ELR (cell line): ENCODE results near the gene MMP20.

Experiments
- DNase-seq: peaks from one replicate; pipeline ENCODE4 v3.0.0-alpha.2; 2015; ENCODE audit warnings: low read depth

MMP20 gene

GRCh38 chr11:102623128-102623527 is 2.0 kb downstream of the MMP20 start:
- no peak for DNase-seq

- DNase-seq, result no peak
These were observed 2.9 kb downstream of the MMP20 start for GRCh38 chr11:102622258-102622657.

DNA sequence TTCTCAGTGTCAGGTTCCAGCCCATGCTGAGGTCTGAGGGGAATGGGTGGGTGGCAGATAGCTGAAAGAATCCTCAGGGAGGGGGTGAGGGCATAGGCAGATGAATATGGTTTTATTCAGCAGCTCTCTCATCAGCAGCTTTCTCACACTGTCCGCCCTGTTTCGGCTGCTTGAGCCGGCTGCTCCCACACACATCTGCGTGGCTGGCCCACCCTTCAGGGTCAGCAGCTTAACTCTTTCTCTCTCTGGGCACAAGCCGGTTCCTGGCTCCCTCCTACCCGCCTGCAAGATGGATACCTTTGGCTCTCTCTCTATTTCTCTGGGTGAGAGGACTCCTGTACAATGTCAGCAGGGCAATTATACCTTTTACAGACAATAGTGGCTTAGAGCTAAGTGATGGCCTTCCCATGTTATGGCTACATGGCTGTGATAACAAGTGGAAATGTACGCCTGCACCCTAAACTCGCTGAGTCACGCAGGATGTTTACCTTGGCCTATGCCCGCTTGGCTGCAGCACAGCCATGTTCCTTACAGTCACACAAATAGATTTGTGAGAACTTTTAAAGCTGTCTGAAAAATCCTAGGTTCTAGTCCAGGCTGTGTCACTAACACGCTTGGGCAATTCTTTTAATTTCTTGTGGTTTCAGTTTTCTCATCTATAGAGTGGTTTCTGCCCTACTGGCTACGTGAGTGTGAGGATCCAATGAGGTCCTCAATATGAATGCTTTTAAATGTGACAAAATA is 4.1 kb downstream of the MMP20 start:
- DNase-seq, result peak; percentile 72

GRCh38 chr11:102620179-102620578 is 5.0 kb downstream of the MMP20 start:
- no peak for DNase-seq

DNA sequence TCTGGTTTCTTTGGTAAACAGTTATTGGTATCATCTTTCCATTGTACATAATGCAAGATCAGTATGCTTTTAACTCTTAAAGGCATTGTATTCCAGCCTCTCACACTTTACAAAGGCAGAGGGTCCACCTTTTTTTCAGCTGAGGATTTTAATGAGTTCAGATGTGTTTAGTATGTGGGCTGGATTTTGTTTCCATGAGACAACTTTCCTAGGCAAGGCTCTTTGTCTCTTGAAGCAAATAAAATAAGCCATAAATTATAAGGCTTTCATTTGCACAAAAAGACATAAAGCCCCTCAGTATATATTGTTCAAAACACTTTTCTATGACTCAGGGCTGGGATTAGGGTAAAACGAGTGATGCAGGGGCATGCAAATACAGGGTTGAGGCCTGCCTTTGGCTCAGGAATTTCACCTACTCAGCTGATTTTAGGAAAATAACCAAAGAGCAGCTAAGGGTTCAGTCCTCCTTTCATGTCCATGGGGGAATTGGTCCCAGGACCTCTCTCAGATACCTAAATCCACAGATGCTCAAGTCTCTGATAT is 7.6 kb downstream of the MMP20 start:
- DNase-seq, result no peak

DNA sequence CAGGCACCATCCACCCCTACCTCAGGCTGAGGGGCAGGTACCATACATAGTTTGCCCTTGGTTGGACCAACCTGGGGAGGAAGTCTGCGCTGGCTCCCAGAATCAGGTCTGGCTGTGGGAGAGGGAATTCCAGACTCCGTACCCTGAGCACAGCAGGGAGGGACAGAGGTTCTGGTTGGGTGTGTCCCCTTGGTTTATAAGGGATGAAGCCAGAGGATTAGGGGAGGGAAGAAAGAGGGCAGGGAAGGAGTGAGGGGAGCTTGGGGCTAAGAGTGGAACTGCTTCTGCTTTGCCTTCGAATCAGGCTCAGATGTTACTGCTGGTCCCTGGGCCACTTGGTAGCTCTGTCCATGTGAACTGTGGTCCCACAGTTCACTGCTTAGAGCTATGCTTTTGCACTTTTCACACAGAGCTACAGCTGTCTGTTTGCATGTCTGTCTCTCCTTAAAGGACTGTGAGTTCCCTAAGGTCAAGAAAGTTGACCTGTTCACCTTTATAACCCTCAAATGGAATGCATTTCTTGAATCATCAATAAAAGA is 9.2 kb downstream of the MMP20 start:
- DNase-seq, result no peak

GRCh38 chr11:102615077-102615893 is 9.8 kb downstream of the MMP20 start:
- peak; percentile 35 for DNase-seq

GRCh38 chr11:102614485-102614884 is 10.6 kb downstream of the MMP20 start:
- DNase-seq, result peak; percentile 29

DNA sequence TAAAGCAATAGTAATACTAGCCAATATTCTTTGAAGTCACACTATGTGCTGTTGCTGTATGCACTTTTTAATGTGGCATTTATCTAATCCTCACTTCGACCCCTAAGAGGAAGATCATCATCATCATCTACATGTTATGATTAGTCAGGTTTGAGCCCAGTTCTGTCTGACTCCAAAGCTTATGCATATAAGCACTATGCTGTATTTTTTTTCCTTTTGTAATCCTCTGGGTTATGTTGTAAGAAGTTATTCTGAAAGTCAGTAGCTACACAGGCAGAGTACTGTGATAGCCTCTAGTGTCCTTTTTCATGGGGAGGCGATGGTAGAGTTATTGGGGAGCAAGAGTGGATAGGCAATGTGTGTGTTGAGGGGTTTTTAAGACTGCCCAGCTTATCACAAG is 11.1 kb downstream of the MMP20 start:
- no peak for DNase-seq

DNA sequence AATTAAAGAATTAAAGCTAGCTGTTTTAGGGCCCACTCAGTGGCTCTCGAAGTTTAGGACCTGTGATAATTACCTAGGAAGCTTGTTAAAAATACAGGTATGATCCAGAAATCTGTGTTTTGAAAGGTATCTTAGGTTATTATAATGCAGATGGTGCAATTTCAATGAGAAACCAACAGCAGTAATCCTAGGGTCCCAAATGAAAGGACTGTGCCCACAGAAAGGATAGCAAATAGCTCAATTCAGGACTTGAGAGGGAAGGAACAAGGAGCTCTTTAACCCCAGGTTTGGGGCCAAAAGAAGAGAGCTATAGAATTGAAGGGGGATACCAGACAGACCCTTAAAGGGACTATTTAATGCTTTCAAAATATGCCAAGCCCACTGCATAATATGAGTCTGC is 11.7 kb downstream of the MMP20 start:
- DNase-seq, result no peak

GRCh38 chr11:102611291-102611690 is 13.8 kb downstream of the MMP20 start:
- DNase-seq, result no peak

DNA sequence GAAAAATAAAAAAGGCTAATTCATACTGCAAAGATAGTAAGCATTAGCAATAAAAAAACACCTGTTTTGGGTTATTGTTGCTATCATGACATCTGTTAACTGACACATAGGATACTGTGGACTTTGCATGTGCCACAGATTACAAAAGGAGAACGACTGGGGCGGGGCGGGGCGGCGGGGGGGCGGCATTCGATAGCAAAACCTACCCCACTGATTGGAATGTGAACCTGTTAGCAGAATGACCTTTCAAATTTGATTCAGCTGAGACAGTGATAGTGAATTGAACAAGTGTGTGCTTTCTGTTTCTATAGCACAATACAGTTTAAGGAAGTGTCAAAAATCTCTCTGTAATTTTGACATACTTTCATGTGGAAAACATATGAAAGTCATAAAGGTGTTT is 14.9 kb downstream of the MMP20 start:
- DNase-seq, result no peak

- DNase-seq, result peak; percentile 26
These were observed 16.4 kb downstream of the MMP20 start for GRCh38 chr11:102608699-102609098.

DNA sequence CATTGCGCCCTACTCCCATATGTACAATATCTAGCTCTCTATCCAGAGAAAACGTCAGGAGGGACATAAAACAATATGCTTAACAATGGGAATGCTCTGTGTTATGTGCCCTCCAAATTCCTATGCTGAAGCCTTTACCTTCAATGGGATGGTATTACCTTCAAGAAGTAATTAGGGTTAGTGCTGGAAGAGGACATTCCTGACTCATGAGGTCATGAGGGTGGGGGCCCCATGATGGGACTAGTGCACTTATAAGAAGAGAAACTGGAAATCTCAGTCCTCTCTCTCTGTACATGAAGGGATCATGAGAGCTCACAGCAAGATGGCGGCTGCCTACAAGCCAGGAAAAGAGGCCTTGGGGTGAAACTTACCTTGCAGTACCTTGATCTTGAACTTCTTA is 20.3 kb downstream of the MMP20 start:
- DNase-seq, result peak; percentile 20

- no peak for DNase-seq
These were observed 21.1 kb downstream of the MMP20 start for GRCh38 chr11:102604011-102604410.

DNA sequence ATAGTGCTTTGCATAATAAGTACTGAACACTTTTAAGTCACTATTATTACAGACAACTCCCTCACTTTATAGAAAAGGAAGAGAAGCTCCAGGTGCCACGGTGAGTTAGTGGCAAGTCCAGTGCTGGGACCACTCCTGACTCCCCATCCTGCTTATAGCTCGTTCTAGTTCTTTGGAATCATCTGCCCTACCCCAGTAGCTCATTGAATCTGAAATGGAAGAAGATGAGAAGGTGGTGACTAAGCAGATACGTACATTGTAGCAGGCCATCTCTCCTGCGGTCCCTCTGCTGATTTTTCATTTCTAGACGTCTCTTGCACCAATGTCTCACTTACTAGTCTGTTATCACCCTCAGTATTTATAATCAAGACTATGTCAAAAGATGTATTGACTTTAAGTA is 21.6 kb downstream of the MMP20 start:
- DNase-seq, result peak; percentile 30

- peak; percentile 81 for DNase-seq
These were observed 22.0 kb downstream of the MMP20 start for GRCh38 chr11:102603091-102603490.

DNA sequence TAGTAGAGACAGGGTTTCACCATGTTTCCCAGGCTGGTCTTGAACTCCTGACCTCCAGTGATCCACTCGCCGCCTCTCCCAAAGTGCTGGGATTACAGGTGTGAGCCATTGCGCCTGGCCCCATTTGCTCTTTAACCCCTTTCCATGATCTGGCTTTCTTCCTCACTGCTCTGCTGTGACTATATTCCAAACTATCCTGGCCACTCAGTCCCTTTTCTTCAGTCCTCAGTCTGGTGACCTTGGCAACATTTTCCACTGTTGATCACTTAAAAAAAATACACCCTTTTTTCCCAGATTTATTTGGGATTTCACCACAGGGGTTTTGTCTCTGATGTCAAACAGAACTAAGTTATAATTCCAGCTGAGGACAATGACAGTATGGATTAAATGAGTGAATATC is 24.5 kb downstream of the MMP20 start:
- no peak for DNase-seq

DNA sequence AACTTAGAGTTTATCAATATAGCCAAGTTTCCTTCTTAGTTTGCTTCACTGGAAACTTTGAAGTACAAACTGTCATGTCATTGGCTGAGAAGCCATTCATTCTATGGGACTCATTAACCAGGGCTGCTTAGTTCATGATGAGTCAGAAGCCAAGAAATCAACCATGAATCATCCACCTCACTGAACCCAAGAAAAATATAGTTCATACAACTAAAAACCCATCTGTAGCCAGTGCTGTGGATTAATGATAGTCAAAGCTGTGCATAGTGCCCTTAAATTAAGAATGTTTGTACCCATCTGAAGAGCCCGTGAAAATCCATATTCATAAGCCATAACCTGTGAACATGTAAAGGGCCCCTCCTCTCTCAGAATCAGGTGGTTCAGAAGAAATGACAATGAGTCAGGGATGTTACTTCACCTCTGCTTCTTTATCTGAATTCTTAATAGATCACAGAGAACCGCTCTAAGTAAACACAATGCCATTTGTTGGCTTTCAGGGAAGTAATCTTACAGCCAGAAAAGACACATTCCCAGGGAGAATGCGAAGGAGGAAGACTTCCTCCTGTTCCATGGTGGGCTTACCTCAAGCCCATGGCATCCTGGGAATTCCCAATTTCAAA is 25.4 kb downstream of the MMP20 start:
- peak; percentile 96 for DNase-seq

DNA sequence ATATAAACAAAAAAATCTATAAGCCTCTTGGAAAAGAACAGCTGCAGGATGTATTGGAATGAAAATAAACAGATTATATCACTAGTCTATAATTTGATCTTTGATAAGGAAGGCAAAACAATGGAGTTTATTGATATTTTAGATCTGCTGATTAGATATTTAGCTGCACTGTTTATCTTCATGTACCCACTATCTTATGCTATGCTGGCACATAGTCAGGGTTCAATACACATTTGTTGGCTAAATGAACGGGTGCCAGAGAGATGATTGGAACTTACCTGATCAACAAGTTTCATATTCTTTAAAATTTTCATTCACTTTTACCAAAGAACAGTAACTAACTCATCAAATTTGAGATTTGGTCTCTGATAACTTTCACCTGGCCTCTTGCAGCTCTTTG is 26.9 kb downstream of the MMP20 start:
- DNase-seq, result no peak

- no peak for DNase-seq
These were observed 28.6 kb downstream of the MMP20 start for GRCh38 chr11:102596578-102596977.
